Thymus (tissue), 11 donors: ENCODE measurements around the gene HS6ST3. TPM values are rescaled to one million over a fixed set of nuclear protein-coding genes. Genes with fewer than 3 reads are reported as not detected.
"Not testable (repeated sequence)": the region's sequence is repeated elsewhere in the genome, so short reads cannot be mapped to it uniquely, and the experiment has no call there.

Experiments used
- DNase-seq, 9 donors: peaks; one replicate each; pipeline ENCODE4 v3.0.0-alpha.2; 2013; ENCODE audit warnings: low spot score in 9 of 9, low read depth in 6 of 9, missing footprints in 1 of 9
- H3K27ac ChIP-seq, 2 donors: one replicate each; pipeline ENCODE4 v1.5.1; 2013; ENCODE audit warnings: control low read depth in 1 of 2, low read depth in 1 of 2, low read length in 1 of 2, mild to moderate bottlenecking in 1 of 2, moderate library complexity in 1 of 2
- H3K27me3 ChIP-seq, 2 donors: one replicate each; pipeline ENCODE4 v1.5.1; 2013; ENCODE audit warnings: low read length in 1 of 2; ENCODE audit not compliant: control insufficient read depth in 2 of 2, insufficient read depth in 1 of 2
- H3K36me3 ChIP-seq, 2 donors: one replicate each; pipeline ENCODE4 v1.5.1; 2013; ENCODE audit warnings: low read length in 1 of 2, mild to moderate bottlenecking in 1 of 2, moderate library complexity in 1 of 2; ENCODE audit not compliant: control insufficient read depth in 2 of 2, insufficient read depth in 2 of 2
- H3K4me1 ChIP-seq, 2 donors: one replicate each; pipeline ENCODE4 v1.5.1; 2013; ENCODE audit warnings: low read length in 2 of 2; ENCODE audit not compliant: control insufficient read depth in 2 of 2, insufficient read depth in 2 of 2
- H3K4me3 ChIP-seq, 2 donors: one replicate each; pipeline ENCODE4 v1.5.1; 2013; ENCODE audit warnings: low read length in 2 of 2, control low read depth in 1 of 2, mild to moderate bottlenecking in 1 of 2
- H3K9me3 ChIP-seq, 2 donors: one replicate each; pipeline ENCODE4 v1.5.1; 2013; ENCODE audit warnings: low read length in 1 of 2, mild to moderate bottlenecking in 1 of 2; ENCODE audit not compliant: control insufficient read depth in 2 of 2, insufficient read depth in 1 of 2
- WGBS: extraction: QIAGEN DNeasy Blood & Tissue Kit; methylation state at CpG from one replicate; pipeline ENCODE4 v1.1.7; 2013; 5-methylcytosine and 5-hydroxymethylcytosine counted together
- polyA plus RNA-seq: library from polyadenylated mRNA; stranded (reverse); fragments of 200-250 nt; gene quantifications from one replicate; pipeline ENCODE4 v1.2.3, GENCODE V29; 2013
- total RNA-seq: library from RNA; stranded (reverse); fragments of 120-200 nt; gene quantifications from one replicate; pipeline ENCODE4 v1.2.4, GENCODE V29; 2013
- donor health status: healthy.

HS6ST3 gene
- total and polyA plus RNA-seq, 2 donors, result 0.05 to 0.07 TPM

DNA sequence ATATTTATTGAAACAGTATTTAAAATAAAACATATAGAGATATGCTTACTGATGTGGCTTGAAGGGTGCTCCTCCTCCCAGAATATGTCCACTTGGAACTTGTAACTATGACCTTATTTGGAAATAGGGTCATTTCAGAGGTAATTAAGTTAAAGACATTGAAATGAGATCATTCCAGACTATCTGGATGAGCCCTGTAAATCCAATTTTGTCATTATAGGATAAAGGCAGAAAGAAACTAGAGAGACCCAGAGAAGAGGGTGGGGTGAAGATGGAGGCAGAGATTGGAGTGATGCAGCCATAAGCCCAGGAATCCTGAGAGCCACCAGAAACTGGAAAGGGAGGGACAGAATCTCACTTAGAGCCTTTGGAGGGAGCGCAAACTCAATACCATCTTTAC lies 661.2 kb downstream of the HS6ST3 start:
- Histone ChIP-seq H3K27me3 (no peaks in the 10 kb centered on the region), H3K27ac (no peak overlapping the region), H3K4me3 (no peak overlapping the region), H3K9me3 (no peaks in the 10 kb centered on the region), H3K4me1 (no peaks in the 10 kb centered on the region), H3K36me3 (no peaks in the 10 kb centered on the region)
- 96% methylated on average over 1 of the region's 1 CpG for WGBS
- no peak for DNase-seq

DNA sequence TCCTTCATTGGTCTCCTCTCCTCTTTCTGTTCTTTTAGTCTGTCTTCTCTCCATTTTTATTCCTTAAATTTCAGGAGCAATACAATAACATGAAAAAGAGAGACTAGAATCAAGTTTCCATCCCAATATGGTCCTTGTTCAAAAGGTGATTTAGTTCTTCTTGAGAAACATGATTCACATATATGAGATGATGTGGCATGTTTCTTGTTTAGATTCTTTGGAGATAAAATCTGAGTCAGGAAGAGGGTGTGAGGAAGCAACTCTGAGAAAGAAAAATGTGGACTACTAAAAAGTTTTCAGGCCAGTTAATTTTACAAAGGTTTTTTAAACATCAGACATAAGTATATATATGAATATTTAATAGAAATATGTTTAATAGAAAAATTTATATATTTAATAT lies 673.0 kb downstream of the HS6ST3 start:
- H3K27ac ChIP-seq, result no peak overlapping the region
- H3K9me3 ChIP-seq, result no peaks in the 10 kb centered on the region
- no peaks in the 10 kb centered on the region for H3K36me3 ChIP-seq
- no peaks in the 10 kb centered on the region for H3K27me3 ChIP-seq
- no peak overlapping the region for H3K4me3 ChIP-seq
- no peak for DNase-seq
- no peaks in the 10 kb centered on the region for H3K4me1 ChIP-seq

DNA sequence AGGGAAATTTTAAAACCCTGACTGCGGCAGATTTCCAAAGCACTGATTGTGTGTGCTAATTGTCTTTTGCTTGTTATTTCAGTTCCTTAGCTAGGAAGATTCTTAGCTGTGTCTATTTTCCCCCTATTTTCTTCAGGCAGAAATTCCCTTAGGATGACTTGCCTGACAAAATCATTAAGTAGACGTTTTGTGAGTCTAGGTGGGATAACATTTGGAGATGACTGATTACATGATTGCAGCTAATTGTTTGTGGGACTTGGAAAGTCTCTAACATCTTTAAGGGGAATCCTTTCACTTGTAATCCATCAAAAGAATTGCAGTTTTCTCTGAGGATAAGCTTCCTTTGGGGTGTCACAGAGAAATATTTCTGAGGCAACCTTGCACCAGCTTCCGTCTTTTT lies 676.4 kb downstream of the HS6ST3 start:
- H3K4me1 ChIP-seq, result no peaks in the 10 kb centered on the region
- H3K9me3 ChIP-seq, result no peaks in the 10 kb centered on the region
- WGBS, result 92% methylated on average over 3 of the region's 3 CpGs
- no peaks in the 10 kb centered on the region for H3K27me3 ChIP-seq
- no peak overlapping the region for H3K27ac ChIP-seq
- no peak for DNase-seq
- H3K36me3 ChIP-seq, result no peaks in the 10 kb centered on the region
- no peak overlapping the region for H3K4me3 ChIP-seq

DNA sequence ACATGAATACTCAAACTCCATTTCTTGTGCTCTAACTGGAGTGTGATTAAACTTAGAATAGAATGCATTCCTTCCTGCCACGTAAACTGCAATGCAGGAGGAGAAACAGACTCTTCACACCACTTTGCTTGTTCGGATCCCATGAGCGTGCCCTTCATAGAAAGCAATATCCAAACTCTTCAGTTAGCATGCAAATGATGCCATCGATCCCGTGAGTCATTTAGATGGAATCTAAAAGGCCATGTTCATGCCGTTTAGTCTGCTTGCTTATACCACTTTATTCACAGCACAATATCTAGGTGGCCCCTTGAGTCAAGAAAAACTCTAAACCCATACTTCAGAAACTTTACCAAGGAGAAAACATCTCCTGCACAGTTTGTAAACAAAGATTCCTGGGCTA lies 678.6 kb downstream of the HS6ST3 start:
- Histone ChIP-seq H3K9me3 (no peaks in the 10 kb centered on the region), H3K36me3 (no peaks in the 10 kb centered on the region), H3K27me3 (no peaks in the 10 kb centered on the region), H3K27ac (no peak overlapping the region), H3K4me1 (no peaks in the 10 kb centered on the region), H3K4me3 (no peak overlapping the region)
- no peak for DNase-seq
- WGBS, result 95% methylated on average over 6 of the region's 6 CpGs

DNA sequence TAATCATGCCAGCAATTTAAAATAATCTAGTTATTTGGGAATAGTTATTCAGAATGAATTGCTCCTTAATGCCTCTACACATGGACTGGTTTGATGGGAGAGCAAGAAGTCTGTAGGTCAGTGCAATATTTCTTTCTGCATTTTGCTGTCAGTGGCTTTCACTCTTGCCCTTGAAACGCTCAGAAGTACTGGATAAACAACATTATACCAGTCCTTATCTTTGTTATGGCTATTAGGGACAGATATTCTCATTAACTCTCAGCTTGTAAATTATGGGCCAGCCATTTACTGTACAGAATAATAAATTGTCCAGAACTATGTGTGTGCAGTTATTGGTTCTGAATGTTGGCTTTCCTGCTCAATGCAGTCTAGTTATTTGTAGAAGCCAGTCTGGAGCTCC lies 680.0 kb downstream of the HS6ST3 start:
- H3K4me3 ChIP-seq, result no peak overlapping the region
- H3K4me1 ChIP-seq, result no peaks in the 10 kb centered on the region
- no peaks in the 10 kb centered on the region for H3K9me3 ChIP-seq
- DNase-seq, result no peak
- no peak overlapping the region for H3K27ac ChIP-seq
- no peaks in the 10 kb centered on the region for H3K27me3 ChIP-seq
- WGBS, result 78% methylated on average over 1 of the region's 1 CpG
- no peaks in the 10 kb centered on the region for H3K36me3 ChIP-seq

DNA sequence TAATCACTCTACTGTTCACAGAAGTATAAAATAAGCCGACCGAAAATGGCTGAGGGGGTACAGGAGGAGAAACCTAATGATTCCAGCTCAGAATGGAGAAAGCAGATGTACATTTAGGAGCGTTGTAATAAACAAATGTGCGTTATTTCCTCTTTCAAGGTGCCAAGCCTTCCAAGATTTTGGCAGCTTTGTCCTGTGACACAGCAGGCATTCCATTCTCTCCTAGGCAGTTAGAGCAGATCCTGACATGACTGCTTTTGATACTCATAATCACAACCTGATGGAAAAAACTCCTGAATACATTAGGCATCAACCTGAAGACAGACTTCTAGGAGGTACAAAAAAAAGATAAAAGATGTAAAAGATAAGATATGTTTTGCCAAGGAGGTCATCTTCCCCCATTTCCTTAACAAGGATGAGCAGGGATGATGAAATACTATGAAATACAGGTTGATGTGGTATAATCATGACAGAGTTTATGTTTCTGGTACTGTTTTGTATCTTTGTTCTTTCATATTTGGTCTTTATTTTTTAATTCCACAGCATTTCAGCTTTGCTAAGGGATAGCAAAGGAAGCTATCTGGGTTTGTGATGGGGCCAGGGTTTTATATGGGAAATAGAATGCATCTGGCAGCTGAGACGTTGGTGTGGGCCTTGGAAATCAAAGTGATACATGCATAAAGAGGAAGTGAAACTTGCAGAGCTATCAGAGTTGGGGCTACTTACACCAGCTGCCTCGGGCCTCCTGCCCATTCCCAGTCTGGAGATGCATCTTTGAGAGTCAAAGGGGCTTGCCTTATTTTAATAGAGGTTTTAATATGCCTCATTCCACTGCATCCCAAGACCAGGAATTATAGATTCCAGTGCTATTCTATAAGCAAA lies 681.8 kb downstream of the HS6ST3 start:
- Histone ChIP-seq H3K4me1 (no peaks in the 10 kb centered on the region), H3K36me3 (no peaks in the 10 kb centered on the region), H3K4me3 (no peak overlapping the region), H3K27ac (no peak overlapping the region), H3K9me3 (no peaks in the 10 kb centered on the region), H3K27me3 (no peaks in the 10 kb centered on the region)
- DNase-seq, result no peak
- 64% methylated on average over 6 of the region's 6 CpGs for WGBS

DNA sequence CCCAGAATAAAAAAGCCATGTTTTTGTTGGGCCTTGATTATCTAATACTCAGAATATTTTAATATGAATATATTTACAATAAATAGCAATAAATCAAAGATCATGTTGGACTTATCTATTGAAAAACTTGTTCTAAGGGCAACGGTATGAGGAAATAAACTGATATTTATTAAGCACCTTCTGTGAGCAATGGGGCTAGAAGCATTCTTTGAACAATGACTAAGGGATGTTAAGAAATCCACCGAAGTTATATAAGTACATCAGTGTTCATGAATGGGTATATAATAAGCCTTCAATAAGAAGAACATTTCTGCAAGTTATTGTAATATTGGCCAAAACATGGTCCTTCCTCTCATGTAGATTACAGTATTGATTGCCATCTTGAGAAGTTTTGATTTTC lies 682.5 kb downstream of the HS6ST3 start:
- DNase-seq, result no peak
- Histone ChIP-seq H3K9me3 (no peaks in the 10 kb centered on the region), H3K27ac (no peak overlapping the region), H3K36me3 (no peaks in the 10 kb centered on the region), H3K4me3 (no peak overlapping the region), H3K27me3 (no peaks in the 10 kb centered on the region), H3K4me1 (no peaks in the 10 kb centered on the region)
- WGBS, result 95% methylated on average over 2 of the region's 2 CpGs

DNA sequence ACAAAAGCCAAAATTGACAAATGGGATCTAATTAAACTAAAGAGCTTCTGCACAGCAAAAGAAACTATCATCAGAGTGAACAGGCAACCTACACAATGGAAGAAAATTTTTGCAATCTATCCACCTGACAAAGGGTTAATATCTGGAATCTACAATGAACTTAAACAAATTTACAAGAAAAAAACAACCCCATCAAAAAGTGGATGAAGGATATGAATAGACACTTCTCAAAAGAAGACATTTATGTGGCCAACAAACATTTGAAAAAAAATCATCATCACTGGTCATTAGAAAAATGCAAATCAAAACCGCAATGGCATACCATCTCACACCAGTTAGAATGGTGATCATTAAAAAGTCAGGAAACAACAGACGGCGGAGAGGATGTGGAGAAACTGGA lies 688.4 kb downstream of the HS6ST3 start:
- not testable (repeated sequence) for H3K36me3 ChIP-seq, H3K27ac ChIP-seq, H3K4me1 ChIP-seq, DNase-seq, H3K4me3 ChIP-seq, H3K9me3 ChIP-seq, H3K27me3 ChIP-seq
- WGBS, result 96% methylated on average over 3 of the region's 3 CpGs

DNA sequence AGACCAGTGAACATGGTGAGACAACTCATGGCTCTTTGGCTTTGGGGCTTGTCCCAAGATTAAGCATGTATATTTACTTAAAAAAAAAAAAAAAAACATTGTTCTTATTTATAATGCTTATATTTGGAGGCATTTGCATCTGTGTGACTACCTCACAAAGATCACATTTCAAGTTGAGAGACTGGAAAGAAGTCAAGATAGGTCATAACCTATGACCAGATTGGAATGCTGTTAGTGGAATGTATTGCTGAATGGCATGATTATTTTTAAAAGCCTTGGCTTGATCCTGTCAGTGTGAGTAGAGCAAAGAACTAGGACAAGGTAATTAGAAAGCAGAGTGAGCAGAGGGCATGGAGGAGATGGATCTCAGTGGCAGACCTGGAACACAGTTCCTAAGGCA lies 689.8 kb downstream of the HS6ST3 start:
- Histone ChIP-seq H3K4me3 (no peak overlapping the region), H3K9me3 (no peaks in the 10 kb centered on the region), H3K27ac (no peak overlapping the region)

More for the DNA sequence above, 689.8 kb downstream of the HS6ST3 start:
- Histone ChIP-seq H3K4me1 (no peaks in the 10 kb centered on the region), H3K27me3 (no peaks in the 10 kb centered on the region), H3K36me3 (no peaks in the 10 kb centered on the region)
- DNase-seq, result no peak
